Measurements from ENCODE around the gene MARCHF9. TPM values are rescaled to one million over a fixed set of nuclear protein-coding genes. Genes with fewer than 3 reads are reported as not detected.

The MARCHF9 gene
- total RNA-seq, 1 experiment from 2014 or later = 5.5 TPM

DNA sequence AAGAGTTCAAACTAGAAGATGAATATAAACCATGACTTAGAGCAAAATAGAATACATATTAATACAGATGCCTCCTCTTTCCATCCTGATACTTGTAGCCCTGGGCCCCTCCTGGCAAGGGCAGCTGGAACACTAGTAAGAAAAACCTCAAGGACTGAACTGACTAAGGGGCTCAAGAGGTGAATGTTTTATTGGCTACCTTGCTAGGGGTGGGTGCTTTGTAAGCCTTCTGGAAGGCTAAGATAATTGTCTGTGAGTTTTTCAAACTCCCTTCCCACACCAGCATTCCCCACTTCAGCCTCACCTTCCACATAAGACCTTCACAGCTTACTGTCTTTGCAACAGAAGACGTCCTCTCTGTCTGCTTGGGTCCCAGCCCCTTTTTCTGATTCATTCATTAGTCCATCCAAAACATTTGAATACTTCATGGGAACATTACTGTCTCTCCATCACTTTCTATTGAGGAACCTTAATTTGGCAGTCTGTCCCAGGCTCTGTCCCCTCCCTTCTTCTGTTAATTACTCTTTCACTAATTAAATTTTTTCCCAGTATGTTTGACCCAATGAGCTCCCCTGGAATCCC, 1.1 kb upstream of the MARCHF9 start:
- DNase-seq (ENCODE audit: low read depth) = no peak

DNA sequence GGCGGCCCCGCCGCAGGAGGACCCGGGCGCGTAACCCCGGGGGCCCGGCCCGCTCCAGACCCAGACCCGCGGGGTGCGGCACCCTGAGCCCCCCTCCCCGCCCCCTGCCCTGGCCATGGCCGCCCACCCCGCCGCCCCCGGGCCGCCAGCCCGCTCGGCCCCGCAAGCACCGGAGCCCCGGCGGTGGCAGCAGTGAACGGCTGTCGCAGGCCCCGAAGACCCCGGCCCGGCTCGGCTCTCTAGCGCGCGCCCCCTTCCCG, 221 bp downstream of the MARCHF9 start:
- no peak for DNase-seq (ENCODE audit: low read depth)

DNA sequence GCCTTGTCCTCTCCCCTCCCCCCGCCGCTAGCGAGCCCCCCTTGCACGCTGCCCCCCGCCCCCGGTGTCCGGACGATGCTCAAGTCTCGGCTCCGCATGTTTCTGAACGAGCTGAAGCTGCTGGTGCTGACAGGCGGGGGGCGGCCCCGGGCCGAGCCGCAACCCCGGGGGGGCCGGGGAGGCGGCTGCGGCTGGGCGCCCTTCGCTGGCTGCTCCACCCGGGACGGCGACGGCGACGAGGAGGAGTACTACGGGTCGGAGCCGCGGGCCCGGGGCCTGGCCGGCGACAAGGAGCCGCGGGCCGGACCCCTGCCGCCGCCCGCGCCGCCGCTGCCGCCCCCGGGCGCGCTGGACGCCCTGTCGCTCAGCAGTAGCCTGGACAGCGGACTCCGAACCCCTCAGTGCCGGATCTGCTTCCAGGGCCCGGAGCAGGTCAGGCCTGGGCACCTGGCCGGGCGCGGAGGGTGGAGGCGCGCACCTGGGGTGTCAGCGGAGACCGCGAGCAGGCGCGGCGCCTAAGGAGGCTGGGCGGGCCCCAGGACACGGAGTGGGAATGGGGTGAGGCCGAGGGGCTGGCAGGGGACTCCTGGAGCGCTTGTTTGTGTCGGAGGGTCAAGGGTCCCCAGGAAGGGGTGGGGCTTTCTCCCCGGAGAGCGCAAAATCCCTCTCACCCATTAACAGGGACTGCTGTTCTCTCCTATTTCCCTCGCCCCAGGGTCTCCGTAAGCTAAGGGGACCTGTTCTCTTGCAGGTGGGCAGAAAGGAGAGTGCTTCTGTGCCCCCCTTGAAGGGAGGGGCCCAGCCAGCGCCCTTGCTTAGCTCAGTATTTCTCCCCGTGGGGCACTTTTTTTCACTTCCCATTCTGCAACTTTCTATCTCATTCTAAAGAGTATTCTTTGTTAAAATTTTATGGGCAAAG, 810 bp downstream of the MARCHF9 start:
- no peak for DNase-seq (ENCODE audit: low read depth)

DNA sequence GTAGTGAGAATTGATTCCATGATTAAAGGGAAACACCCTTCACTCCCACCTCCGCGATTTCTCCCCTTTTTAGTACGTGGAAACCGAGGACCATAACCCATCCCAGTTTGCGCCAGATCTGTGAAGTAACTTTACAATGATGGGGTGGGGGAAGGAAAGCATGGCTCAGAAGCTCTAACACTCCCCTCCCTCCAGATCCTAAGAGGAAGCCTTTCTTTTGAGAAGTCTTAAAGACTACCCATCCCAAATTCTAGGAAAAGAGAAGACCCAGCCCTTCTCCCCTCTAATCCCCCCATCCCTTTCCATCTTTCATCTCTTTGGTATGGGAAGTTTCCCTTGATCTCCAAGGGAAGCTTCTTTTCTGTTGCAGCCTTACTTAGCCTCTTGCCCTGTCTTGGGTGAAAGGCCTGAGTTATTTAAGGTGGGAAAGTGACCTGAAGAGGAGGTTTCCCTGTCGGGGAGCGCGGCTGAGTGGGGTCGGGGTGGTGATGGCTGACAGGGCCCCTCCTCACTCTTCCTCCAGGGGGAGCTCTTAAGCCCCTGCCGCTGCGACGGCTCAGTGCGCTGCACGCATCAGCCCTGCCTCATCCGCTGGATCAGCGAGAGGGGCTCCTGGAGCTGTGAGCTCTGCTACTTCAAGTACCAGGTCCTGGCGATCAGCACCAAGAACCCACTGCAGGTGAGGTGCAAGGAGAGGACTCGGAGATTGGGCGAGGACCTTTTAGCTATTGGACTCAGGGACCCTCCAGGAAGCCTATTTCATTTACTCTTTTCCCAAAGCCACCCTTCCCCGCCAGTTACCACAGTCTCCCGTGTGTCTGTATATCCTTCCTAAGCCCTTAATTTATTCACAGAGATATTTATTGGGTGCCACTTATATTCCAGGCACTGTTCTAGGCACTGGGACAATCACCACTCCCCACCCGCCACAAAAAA, 1.8 kb downstream of the MARCHF9 start:
- DNase-seq (ENCODE audit: low read depth) = no peak

DNA sequence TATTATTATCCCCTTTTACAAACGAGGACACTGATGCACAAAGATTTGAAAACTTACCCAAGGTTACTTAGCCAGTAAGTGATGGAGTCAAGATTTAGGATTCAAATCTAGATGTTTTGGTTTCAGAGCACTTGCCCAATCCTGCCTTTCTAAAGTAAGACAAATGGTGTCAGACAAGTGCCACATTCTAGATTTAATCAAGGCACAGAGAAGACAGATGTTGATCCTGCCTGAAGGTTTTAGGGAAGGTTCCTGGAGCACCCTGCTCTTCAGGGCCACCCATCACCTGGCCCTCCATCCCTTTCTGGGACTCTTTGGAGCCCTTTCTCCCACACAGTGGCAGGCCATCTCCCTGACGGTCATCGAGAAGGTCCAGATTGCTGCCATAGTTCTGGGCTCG, 2.9 kb downstream of the MARCHF9 start:
- no peak for DNase-seq (ENCODE audit: low read depth)

DNA sequence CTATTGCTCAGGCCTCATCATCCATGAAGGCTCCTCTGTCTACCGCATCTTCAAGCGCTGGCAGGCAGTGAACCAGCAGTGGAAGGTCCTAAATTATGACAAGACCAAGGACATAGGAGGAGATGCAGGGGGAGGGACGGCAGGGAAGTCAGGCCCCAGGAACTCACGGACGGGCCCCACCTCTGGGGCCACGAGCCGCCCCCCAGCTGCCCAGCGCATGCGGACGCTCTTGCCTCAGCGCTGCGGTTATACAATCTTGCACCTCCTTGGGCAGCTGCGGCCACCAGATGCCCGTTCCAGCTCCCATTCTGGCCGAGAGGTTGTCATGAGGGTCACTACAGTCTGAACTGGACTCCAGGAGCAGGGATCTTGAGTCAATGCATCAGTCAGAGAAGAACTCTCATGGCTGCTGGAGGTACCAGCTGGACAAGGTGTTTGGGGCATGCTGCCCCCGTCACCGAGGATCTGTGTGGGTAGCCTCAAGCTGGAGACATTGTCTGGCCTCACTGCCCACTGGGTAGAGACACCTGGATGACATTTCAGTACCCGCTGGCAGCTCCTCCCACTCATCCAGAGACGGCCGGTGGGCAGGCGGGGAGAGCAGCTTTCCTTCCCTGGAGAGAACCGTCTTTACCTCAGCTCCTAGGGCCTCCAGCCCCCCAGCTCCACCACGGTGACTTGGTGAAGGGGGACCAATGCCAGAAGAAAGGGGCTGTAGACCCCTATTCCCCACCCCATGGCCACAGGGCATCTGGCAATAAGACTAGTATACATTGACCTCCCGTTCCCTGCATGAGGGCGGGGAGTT, 3.9 kb downstream of the MARCHF9 start:
- no peak for DNase-seq (ENCODE audit: low read depth)

DNA sequence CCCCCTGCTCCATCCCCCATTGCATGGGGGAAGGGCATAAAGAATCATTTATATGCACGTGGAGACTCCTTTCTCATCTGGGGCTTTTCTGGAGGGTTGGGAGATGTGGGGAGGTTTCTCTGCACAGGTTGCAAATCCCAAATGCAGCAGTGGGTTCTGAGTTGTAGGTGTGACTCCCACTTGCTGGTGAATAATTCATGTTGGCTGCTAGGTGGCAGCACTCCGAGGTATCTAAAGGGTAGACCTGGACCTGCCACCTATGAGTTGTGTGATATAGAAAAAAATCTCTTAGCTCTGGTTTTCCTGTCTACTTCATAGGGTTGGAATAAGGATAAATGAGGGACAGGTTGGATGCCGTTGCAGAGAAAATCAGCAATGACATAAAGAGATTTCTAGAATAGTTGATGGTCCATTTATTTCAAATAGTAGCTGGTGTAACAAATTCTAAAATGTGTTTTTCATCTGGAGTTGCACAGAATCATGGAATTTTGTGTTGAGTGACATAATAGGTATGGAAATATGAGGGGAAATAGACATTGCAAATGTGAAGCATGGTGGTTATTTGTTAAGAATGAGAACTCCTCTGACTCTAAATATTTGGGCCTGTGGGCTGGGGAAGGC, 4.6 kb downstream of the MARCHF9 start:
- DNase-seq (ENCODE audit: low read depth) = no peak

DNA sequence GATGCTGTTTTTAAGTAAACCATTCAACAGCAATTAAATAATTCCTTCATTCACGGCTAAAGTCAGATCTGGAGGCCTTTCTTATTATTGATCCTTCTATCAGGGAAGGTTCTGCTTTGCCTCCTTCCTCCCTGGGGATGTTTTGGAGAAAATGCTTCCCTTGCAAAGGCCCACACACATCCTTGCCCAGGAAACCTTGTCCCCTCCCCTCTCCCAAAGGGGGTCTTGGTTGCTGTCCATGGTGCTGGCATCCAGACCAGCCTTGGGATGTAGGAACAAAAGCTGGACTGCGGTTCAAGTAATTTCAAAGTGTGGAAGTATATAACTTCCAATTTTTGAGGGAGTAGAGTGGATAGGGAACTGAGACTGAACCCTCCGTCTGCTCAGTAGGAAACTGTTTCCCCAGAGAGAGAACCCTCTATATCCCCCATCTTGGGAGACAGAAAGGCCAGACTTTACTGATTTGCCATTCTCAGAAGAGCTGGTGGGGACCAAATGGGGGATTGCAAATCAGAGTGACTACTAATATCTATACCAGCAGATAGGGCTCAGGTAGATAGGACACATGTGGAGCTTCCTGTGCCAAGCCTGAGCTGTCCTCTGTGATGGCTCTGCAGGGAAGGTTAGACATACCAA, 5.6 kb downstream of the MARCHF9 start:
- DNase-seq (ENCODE audit: low read depth) = no peak

DNA sequence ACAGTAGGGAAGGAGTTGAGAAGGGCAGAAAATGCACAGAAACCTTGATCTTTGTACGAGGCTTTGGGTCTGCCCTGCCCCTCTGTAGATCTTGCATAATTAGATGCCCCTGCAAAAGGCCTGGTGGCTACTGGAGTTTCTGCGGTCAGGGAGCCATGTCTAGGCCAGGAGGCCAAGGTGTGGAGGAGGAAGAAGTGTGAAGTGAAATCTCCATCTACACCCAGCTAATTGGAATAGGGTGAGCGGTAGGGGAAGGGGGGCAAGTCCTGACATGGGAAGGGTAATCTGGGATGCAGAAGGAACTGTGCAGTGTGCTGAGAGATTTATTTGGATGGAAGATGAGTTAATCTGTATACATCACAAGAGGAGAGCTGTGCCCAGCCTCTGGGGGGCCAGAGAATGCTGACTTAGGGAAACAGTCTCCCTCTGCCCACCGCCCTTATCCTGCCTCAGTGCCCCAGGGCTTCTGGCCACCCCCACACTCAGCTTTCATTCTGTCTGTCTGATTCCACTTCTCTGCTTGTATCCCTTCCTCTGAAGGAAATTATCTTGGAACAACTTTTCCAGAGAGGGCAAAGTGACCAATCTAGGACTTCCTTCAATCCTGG, 6.6 kb downstream of the MARCHF9 start:
- DNase-seq (ENCODE audit: low read depth) = no peak

DNA sequence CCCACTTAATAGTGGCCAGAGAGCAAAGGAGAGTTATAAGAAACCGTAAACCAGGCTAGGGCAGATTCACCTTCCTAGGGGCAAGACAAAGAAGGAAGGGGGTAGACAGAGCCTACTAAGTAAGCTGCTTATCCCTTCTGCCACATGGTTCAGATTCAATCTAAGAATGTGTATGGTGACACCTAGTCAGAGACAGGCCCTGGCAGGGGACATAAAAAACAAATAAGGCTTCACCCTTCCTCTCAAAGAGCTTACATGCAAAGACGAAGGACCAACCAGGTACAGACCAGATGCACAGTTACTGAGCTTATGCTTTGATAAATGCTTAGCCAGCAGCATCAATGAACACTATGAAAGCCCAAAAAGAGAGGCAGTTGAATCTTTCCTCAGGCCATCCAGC, 7.6 kb downstream of the MARCHF9 start:
- DNase-seq (ENCODE audit: low read depth) = no peak

DNA sequence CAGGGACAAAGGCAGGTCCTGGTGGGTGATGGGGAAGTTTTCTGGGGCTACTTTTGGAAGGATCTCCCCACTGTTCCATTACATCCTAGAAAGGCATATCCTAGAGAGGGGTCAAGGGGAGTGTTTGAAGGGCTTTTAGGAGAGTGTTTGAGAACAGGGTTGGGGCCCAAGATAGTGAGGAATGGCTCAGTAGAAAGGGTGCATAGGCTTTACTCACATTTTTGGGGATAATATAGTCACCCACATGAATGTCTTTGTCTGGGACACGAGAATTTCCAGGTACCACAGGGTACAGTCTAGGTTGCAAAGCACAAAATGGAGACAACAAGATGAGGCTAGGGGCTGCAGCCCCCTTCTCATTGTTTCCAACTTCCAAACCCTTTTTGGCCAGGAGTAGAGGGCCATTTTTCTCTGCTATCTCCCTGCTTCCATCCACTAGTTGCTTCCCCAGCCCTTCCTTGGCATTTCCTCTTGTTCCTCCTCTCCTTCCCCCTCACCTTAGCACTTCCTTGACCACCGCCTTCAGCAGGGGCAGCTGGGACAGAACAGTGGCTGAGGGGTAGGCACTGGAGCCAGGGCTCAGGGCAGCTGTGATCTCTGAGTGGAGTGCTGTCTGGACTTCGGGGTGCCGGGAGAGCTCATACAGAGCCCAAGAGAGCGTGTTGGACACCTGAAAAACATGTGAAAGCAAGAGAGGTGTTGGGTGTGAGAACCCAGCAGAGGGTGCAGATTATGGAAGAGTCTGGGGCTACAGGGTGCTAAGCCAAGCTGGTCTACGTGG, 9.2 kb downstream of the MARCHF9 start:
- DNase-seq (ENCODE audit: low read depth) = no peak

DNA sequence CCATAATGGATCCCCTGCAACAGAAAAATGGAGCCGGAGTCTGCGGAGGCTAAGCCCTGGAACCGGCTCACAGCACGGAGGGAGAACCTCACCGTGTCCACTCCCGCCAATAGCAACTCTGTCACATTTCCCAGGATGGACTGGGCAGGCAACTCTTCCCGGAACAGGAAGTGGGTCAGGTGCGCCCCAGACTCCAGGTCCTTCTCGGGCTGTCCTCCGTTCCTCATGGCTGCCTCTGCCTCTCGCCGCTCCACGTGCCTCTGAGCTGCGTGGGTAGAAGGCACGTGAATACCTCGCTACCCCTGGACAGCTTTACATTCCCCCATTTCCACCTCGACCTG, 9.7 kb downstream of the MARCHF9 start:
- peak; percentile 34 for DNase-seq (ENCODE audit: low read depth)

DNA sequence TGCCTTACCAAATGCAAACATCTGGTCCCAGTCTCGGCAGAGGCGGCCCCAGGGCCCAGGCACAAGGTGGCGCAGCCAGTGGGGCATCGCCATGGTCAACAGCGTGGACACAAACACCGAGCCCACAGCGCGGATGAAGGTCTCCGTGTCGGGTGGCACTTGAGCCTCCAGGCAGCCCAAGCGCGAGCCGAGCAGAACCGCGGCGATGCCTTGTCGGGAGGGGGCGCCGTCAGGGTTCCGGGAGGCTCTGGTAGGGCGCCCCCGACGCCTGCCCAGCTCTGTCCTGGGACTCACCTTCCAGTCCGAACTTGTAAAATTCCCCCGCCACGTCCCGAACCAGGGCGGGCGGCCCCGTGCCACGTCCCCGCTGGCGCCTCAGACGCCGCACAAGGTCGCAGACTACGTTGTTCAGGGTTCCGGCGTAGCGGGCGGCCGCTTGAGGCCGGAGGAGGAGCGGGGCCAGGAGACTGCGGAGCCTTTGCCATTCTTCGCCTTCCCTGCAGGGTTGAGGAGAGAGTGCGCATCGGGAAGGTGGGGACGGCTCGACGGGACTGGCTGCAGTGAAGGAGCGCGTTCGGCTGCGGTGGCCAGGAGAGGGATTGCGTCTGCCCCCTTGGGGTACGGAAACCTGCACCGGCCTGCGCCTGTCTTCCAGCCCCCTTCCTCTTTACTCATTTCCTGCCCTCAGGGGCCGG, 10.2 kb downstream of the MARCHF9 start:
- DNase-seq (ENCODE audit: low read depth) = peak; percentile 80

DNA sequence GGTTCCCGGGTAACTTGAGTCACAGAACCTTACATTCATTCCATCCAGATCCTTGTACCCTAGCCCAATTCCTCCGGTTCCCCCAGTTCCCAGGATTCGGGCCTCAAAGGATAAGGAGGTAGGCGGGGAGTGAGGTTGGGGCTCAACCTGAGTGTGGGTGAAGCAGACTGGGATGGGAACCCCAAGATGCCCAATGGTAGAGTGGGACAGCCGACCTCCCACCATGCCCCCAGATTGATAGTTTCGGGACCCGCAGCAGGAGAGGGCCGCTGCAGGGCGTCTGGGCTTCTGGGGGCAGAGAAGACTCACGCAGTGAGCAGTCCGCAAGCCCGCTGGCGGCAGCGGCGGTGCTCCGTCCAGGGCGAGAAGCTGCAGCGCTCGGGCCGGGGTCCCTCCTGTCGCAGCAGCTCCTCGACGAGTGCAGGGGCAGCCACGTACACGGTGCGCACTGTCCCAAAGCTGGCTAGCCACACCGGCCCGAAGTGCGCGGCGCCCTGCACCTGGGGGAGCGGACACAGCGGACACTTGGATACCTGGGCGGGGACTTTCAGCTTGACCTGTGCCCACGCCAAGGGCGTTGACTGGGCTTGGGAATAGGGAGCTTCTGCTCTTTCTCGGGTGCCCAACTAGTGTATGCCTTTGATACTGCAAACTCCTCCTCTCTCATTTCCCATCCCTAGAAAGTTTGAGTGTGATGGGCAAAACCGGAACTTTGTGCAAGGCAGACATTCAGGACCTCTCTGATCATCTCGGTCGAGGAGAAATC, 11.0 kb downstream of the MARCHF9 start:
- peak; percentile 27 for DNase-seq (ENCODE audit: low read depth)

DNA sequence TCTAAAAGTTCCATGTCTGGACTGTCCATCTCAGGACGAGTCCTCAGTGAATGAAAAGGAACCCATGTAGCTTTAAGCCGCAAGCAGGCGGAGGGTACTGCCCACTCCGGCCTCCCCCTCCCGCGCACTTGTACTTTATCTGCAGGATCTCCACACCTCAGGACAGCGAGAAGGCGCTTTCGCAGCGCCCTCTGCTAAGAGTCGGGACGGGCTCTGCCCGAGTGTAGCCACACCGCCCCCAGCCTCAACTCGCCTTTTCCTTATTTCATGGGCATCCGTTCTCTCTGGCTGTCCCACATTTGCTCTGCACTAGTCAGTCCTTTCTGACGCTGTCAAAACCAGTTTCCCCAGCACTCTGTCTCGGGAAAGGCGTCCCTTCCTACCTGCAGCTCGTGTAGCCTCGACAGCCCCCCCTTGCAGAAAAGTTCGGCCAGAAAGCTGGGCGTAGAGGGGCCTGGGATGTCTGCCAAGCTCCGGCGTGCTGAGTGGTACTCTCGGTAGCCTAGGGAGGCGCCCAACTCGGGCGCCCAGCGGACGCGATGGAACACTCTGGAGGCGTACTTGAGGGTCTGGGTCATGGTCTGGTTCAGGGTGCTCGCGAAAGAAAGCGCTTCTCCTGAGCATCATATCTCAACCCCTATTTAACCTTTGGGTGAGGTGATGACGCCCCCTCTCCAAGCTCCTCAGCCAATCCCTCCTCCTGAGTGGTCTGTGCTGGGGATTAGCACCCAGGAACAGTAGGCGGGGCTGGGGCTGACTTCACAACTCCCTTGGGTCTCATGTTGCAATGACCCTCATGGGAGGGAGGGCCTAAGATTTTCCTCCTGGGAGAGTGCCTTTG, 11.8 kb downstream of the MARCHF9 start, which contains the start of gene CYP27B1:
Gene CYP27B1, minus strand, starts transcription at position 615 of the 841 bp plus-strand sequence. Its CDS starts 37 bp downstream, at position 578.
- peak; percentile 55 for DNase-seq (ENCODE audit: low read depth)

DNA sequence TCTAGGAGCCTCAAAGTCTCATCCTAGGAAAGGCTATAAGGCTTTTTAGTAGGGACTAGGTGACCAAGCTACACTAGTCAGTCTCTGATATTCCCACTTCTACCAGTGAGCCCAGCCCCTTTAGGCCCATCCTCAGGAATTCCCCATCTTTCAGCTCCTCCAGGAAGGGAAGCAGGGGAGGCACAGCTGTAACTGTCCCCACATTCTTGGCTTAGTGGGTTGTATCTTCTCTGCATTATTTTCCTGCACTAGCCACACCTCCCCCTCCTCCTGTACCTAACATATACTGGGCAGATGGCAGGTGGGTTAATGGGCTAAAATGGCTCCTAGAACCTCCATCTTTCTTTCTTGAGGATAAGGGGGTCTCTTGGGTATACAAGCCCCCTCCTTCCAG, 12.4 kb downstream of the MARCHF9 start:
- no peak for DNase-seq (ENCODE audit: low read depth)

DNA sequence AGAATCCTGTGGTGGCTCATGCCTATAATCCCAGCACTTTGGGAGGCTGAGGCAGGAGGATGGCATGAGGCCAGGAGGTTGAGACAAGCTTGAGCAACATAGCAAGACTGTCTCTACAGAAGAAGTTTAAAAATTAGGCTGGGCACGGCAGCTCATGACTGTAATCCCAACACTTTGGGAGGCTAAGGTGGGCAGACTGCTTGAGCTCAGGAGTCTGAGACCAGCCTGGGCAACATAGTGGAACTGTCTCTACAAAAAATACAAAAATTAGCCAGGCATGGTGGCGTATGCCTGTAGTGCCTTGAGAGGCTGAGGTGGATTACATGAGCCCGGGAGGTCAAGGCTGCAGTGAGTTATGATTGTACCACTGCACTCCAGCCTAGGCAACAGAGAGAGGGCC, 13.0 kb downstream of the MARCHF9 start:
- DNase-seq (ENCODE audit: low read depth) = no peak
